Measurements from ENCODE around the gene TMEM37. TPM values are rescaled to one million over a fixed set of nuclear protein-coding genes. Genes with fewer than 3 reads are reported as not detected.

Gene TMEM37
- total RNA-seq, 1 experiment from 2014 or later: 2.3 TPM

GRCh38 chr2:119486886-119487285 lies 55.2 kb downstream of the TMEM37 start:
- no peaks in the 10 kb centered on the region for H3K27me3 ChIP-seq (ENCODE audit: insufficient read depth, low read length)
- no peaks in the 10 kb centered on the region for H3K36me3 ChIP-seq (ENCODE audit: control insufficient read depth in 1 of 2, insufficient read depth in 2 of 2, low read length in 2 of 2)
- no peak overlapping the region for H3K4me3 ChIP-seq (replicated peaks in 1 of 2; ENCODE audit: low read depth in 1 of 2, low read length in 2 of 2)
- no peaks in the 10 kb centered on the region for H3K9me3 ChIP-seq (ENCODE audit: control insufficient read depth in 1 of 2, insufficient read depth in 1 of 2, low read depth in 1 of 2, low read length in 2 of 2)
- no peak overlapping the region for H3K27ac ChIP-seq (ENCODE audit: low read depth, low read length)
- no peak overlapping the region for H3K9ac ChIP-seq (ENCODE audit: low read length)
- H3K79me2 ChIP-seq (ENCODE audit: insufficient read depth, low read length): no peaks in the 10 kb centered on the region
- BruUV-seq (replicated peaks): no TSS peak
- H3K9me2 ChIP-seq (ENCODE audit: insufficient read depth): no peaks in the 10 kb centered on the region
- ATAC-seq (no peak), DNase-seq (ENCODE audit: low read depth, low spot score) (no peak)
- RAD21 ChIA-PET (ENCODE audit: low non-redundant PET in 1 of 2, low total read pairs in 2 of 2, uncharacterized antibody in 2 of 2, unreplicated experiment in 2 of 2): no interaction called here
- TF ChIP-seq SIN3A (IDR thresholded peaks at IDR 0.05; ENCODE audit: low read depth) (no peak), EZH2 (IDR thresholded peaks at IDR 0.05) (no peak), CEBPB (IDR thresholded peaks at IDR 0.05; ENCODE audit: low read depth) (no peak), ZNF274 (IDR thresholded peaks at IDR 0.05; ENCODE audit: low read depth, low read length) (no peak), RAD21 (IDR thresholded peaks at IDR 0.05; ENCODE audit: low read depth) (no peak), JUND (IDR thresholded peaks at IDR 0.05) (no peak), CTCF (IDR thresholded peaks at IDR 0.05 in 2 of 3, conservative IDR thresholded peaks at IDR 0.05 in 1 of 3; ENCODE audit: borderline replicate concordance in 1 of 3, insufficient read depth in 1 of 3, low read depth in 2 of 3, low read length in 2 of 3) (no peak), TCF7L2 (IDR thresholded peaks at IDR 0.05; ENCODE audit: borderline replicate concordance, extremely low read depth, insufficient read depth, insufficient read length) (no peak)
- TF ChIP-seq, protein P1, sequence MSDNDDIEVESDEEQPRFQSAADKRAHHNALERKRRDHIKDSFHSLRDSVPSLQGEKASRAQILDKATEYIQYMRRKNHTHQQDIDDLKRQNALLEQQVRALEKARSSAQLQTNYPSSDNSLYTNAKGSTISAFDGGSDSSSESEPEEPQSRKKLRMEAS (IDR thresholded peaks at IDR 0.05): no peak
- TF ChIP-seq, protein P2, sequence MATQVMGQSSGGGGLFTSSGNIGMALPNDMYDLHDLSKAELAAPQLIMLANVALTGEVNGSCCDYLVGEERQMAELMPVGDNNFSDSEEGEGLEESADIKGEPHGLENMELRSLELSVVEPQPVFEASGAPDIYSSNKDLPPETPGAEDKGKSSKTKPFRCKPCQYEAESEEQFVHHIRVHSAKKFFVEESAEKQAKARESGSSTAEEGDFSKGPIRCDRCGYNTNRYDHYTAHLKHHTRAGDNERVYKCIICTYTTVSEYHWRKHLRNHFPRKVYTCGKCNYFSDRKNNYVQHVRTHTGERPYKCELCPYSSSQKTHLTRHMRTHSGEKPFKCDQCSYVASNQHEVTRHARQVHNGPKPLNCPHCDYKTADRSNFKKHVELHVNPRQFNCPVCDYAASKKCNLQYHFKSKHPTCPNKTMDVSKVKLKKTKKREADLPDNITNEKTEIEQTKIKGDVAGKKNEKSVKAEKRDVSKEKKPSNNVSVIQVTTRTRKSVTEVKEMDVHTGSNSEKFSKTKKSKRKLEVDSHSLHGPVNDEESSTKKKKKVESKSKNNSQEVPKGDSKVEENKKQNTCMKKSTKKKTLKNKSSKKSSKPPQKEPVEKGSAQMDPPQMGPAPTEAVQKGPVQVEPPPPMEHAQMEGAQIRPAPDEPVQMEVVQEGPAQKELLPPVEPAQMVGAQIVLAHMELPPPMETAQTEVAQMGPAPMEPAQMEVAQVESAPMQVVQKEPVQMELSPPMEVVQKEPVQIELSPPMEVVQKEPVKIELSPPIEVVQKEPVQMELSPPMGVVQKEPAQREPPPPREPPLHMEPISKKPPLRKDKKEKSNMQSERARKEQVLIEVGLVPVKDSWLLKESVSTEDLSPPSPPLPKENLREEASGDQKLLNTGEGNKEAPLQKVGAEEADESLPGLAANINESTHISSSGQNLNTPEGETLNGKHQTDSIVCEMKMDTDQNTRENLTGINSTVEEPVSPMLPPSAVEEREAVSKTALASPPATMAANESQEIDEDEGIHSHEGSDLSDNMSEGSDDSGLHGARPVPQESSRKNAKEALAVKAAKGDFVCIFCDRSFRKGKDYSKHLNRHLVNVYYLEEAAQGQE (IDR thresholded peaks at IDR 0.05; ENCODE audit: low read depth): no peak
- H4K20me1 ChIP-seq (ENCODE audit: insufficient read depth): no peaks in the 10 kb centered on the region
- H3K4me2 ChIP-seq (ENCODE audit: low read length): no peak overlapping the region
- intact Hi-C loops (cut with micrococcal nuclease): no loop called here
- CTCF ChIA-PET: interaction anchor here (0.9 to 2.3 kb wide), 2 partner anchors 10 to 77 kb away, joined by 3 to 6 read pairs; no protein-coding TSS in a partner anchor
- no peak overlapping the region for H2AFZ ChIP-seq (ENCODE audit: low read depth, low read length, poor library complexity, severe bottlenecking)
- POLR2A ChIA-PET: no interaction called here
- peaks cover 3 to 5% of the 10 kb centered on the region in 2 experiments for H3K4me1 ChIP-seq (ENCODE audit: control insufficient read depth in 1 of 2, insufficient read depth in 2 of 2, low read length in 2 of 2)

Data from HCT116 (cell line).